ENCODE measurements around the gene GYPC. TPM values are rescaled to one million over a fixed set of nuclear protein-coding genes. Genes with fewer than 3 reads are reported as not detected.

GYPC gene
- total RNA-seq, 6 experiments from 2014 or later: 2.9 to 17.2 (median 8.1) TPM

DNA sequence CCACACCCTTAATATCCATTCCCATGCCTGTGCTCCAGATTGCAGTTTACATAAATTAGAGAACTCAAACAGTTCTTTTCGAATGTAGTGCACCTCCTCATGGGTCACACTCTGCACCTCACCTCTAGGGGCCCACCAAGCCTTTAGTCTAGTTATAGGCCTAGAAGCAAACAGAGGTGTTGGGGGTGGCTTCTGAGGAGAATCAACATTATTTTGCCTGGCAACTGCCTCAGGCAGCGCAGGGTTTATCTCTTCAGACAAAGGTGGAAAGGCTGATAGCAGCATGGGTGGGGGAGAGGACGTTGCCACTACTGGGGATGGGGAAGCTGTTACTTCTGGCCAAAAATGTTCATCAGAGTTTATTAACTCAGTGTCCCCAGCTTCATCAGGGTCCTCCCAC lies 5.0 kb upstream of the GYPC start:
- intact Hi-C loops (cut with DNase I): no loop called here
- no peak overlapping the region for H3K4me3 ChIP-seq
- no peak overlapping the region for H3K27ac ChIP-seq
- TF ChIP-seq, protein P1, sequence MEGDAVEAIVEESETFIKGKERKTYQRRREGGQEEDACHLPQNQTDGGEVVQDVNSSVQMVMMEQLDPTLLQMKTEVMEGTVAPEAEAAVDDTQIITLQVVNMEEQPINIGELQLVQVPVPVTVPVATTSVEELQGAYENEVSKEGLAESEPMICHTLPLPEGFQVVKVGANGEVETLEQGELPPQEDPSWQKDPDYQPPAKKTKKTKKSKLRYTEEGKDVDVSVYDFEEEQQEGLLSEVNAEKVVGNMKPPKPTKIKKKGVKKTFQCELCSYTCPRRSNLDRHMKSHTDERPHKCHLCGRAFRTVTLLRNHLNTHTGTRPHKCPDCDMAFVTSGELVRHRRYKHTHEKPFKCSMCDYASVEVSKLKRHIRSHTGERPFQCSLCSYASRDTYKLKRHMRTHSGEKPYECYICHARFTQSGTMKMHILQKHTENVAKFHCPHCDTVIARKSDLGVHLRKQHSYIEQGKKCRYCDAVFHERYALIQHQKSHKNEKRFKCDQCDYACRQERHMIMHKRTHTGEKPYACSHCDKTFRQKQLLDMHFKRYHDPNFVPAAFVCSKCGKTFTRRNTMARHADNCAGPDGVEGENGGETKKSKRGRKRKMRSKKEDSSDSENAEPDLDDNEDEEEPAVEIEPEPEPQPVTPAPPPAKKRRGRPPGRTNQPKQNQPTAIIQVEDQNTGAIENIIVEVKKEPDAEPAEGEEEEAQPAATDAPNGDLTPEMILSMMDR (IDR thresholded peaks at IDR 0.05): no peak
- no peak for TF ChIP-seq POLR2A (IDR thresholded peaks at IDR 0.05)
- peaks cover 0 to 3% (median 0%) of the 10 kb centered on the region in 4 donors for H3K9me3 ChIP-seq
- peaks cover 0 to 7% of the 10 kb centered on the region in 2 donors for H3K27me3 ChIP-seq
- H3K36me3 ChIP-seq: no peaks in the 10 kb centered on the region
- ATAC-seq (no peak), DNase-seq (no peak)
- 38% methylated on average over 2 of the region's 3 CpGs for WGBS (ENCODE audit: insufficient coverage, low coverage, low lambda C conversion rate, missing lambda C conversion rate)
- peaks cover 0 to 6% (median 0%) of the 10 kb centered on the region in 4 donors for H3K4me1 ChIP-seq

DNA sequence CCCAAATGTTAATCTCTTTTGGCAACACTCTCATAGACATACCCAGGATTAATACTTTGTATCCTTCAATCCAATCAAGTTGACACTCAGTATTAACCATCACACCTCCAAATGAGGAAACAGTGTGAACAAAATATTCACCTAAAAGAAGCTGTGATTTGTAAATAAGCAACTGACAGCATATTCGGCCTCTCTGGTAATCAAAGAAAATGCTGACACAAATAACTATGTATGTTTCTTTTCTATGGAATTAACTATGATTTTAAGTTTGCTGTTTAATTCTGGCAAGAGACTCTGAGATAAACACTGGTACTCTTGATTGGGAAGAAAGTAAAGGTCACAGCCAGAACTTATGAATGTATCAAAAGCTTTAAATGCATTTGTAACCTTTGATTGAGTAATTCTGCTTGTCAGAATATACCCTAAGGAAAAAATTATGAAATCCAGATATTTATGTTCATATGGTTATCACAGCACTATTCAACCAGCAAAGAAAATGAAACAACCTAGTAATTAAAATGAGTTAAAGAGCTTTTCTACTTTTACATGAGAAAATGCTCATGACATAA lies 3.6 kb upstream of the GYPC start:
- peaks cover 0 to 12% (median 0%) of the 10 kb centered on the region in 4 donors for H3K4me1 ChIP-seq
- whole genome bisulfite sequencing (ENCODE audit: insufficient coverage, low coverage, low lambda C conversion rate, missing lambda C conversion rate): 46% methylated on average over 1 of the region's 1 CpG
- H3K9me3 ChIP-seq: peaks cover 0 to 3% (median 0%) of the 10 kb centered on the region in 4 donors
- DNase-seq (no peak), ATAC-seq (no peak)
- H3K4me3 ChIP-seq: no peak overlapping the region
- peaks cover 0 to 9% of the 10 kb centered on the region in 2 donors for H3K27me3 ChIP-seq
- TF ChIP-seq, protein P1 (IDR thresholded peaks at IDR 0.05): no peak
- no peak for TF ChIP-seq POLR2A (IDR thresholded peaks at IDR 0.05)
- no peaks in the 10 kb centered on the region for H3K36me3 ChIP-seq
- intact Hi-C loops (cut with DNase I): no loop called here
- no peak overlapping the region for H3K27ac ChIP-seq

DNA sequence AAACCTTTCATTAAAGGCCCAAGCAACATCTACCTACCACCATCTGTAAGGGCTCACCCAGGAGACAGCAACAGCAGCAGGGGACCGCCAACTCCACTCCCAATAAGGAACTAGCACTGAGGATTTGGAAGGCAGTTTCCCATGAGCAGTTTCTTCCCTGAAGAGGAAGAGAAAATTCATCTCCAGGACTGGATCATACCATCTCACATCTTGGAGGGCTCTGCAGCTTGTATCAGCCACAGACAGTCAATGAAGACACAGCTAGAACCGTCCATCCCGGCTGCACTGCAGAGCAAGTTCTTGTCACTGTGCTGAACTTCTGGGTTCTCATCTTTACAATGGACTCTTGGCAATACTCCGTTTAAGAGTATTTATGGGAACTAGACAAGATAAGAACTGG lies 2.8 kb upstream of the GYPC start:
- 71% methylated on average over 3 of the region's 4 CpGs for WGBS (ENCODE audit: insufficient coverage, low coverage, low lambda C conversion rate, missing lambda C conversion rate)
- no peak overlapping the region for H3K4me3 ChIP-seq
- ATAC-seq (no peak), DNase-seq (no peak)
- no peak overlapping the region for H3K27ac ChIP-seq
- TF ChIP-seq, protein P1 (IDR thresholded peaks at IDR 0.05): no peak
- TF ChIP-seq POLR2A (IDR thresholded peaks at IDR 0.05): no peak
- peaks cover 0 to 12% (median 0%) of the 10 kb centered on the region in 4 donors for H3K4me1 ChIP-seq
- H3K9me3 ChIP-seq: peaks cover 0 to 3% (median 0%) of the 10 kb centered on the region in 4 donors
- no peaks in the 10 kb centered on the region for H3K36me3 ChIP-seq
- intact Hi-C loops (cut with DNase I): no loop called here
- peaks cover 0 to 9% of the 10 kb centered on the region in 2 donors for H3K27me3 ChIP-seq

DNA sequence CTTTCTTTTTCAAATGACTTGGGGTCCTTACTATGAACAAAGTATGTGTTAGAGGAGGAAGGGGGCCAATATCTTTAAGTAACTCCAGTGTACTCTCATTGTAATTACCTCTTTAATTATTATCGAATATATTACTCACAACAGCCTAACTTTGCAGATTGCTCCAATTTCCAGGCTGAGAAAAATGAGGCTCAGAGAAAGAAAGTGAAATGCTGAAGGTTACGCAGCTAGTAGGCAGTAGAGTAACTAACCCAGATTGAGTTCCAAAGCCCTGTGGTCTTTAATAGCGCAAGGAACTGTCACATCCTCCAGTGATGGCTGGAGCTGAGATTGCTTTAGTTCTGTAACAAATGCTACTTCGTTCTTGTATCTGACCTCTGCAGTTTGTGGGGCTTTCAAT lies 2.2 kb upstream of the GYPC start:
- DNase-seq: no peak
- no peak for TF ChIP-seq POLR2A (IDR thresholded peaks at IDR 0.05)
- TF ChIP-seq, protein P1 (IDR thresholded peaks at IDR 0.05): no peak
- 67% methylated on average over 4 of the region's 4 CpGs for WGBS (ENCODE audit: insufficient coverage, low coverage, low lambda C conversion rate, missing lambda C conversion rate)
- Histone ChIP-seq H3K36me3 (no peaks in the 10 kb centered on the region), H3K4me1 (peaks cover 0 to 12% (median 0%) of the 10 kb centered on the region in 4 donors), H3K27me3 (peaks cover 0 to 9% of the 10 kb centered on the region in 2 donors), H3K4me3 (no peak overlapping the region), H3K9me3 (peaks cover 0 to 3% (median 0%) of the 10 kb centered on the region in 4 donors), H3K27ac (no peak overlapping the region)
- no peak for ATAC-seq
- intact Hi-C loops (cut with DNase I): no loop called here
